K562 (cell line): ENCODE measurements around the gene TEAD4. TPM values are rescaled to one million over a fixed set of nuclear protein-coding genes. Genes with fewer than 3 reads are reported as not detected.

Source experiments
- ATAC-seq: fragments of 200-7000 bp; cut with Tn5 transposase; 3 replicates; pipeline ENCODE4 v1.9.1; 2020; ENCODE audit warnings: moderate library complexity
- BruUV-seq: library from RNA; stranded (reverse); fragments of 400-500 nt; replicated peaks from 2 replicates; lab custom pipeline; 2021; lab: Mats Ljungman, UMichigan
- CTCF ChIA-PET: fragments of 300-600 bp; formaldehyde crosslinking; extraction: SDS; loops from one replicate; lab custom pipeline; 2021; ENCODE audit warnings: low intra/inter-chr PET ratio; lab: Yijun Ruan, JAX
- POLR2A ChIA-PET: fragments of 300-600, 350-650 bp; sonication (Branson Sonifier 250); formaldehyde crosslinking; extraction: SDS; loops from one replicate; lab custom pipeline; 2021; ENCODE audit warnings: antibody characterized with exemption, inconsistent platforms; lab: Yijun Ruan, JAX
- DNase-seq, 4 experiments: peaks; one replicate each; pipeline versions ENCODE4 v3.0.0 to v3.0.0-alpha.2; 2011 to 2018; ENCODE audit warnings: low spot score in 3 of 4, mixed read lengths in 3 of 4; ENCODE audit errors: extremely low read depth in 1 of 4
- FAIRE-seq: peaks from 2 replicates; lab custom pipeline; 2011; peaks lifted over from hg19 to GRCh38; lab: Jason Lieb, UNC
- H2AFZ ChIP-seq: 2 replicates; pipeline ENCODE4 v1.6.0; 2011; ENCODE audit warnings: low read depth, low read length, control low read depth, inconsistent platforms
- H3K27ac ChIP-seq: fragments of 200-600 bp; 3 replicates; pipeline ENCODE4 v1.8.0; 2011; ENCODE audit warnings: low read depth, mild to moderate bottlenecking, control low read depth, inconsistent platforms, low read length, moderate library complexity, mixed read lengths; ENCODE audit errors: extremely low read depth
- H3K27me3 ChIP-seq, 2 experiments: fragments of 300-600 bp in 1 of 2; 2 replicates in 1 of 2; 3 replicates in 1 of 2; pipeline versions ENCODE4 v1.6.0 to v1.8.0; 2011; ENCODE audit warnings: inconsistent platforms in 2 of 2, low read length in 2 of 2, mild to moderate bottlenecking in 1 of 2, mixed read lengths in 1 of 2, moderate library complexity in 1 of 2; ENCODE audit not compliant: control insufficient read depth in 2 of 2, insufficient read depth in 2 of 2
- H3K36me3 ChIP-seq: fragments of 300-600 bp; 3 replicates; pipeline ENCODE4 v1.8.0; 2011; ENCODE audit warnings: mild to moderate bottlenecking, low read length, inconsistent platforms; ENCODE audit not compliant: control insufficient read depth, insufficient read depth
- H3K4me1 ChIP-seq, 2 experiments: fragments of 200-600 bp in 1 of 2; replicated peaks in 1 of 2; 2 replicates in 1 of 2; 3 replicates in 1 of 2; pipeline versions ENCODE4 v1.5.1 to v1.8.0; 2011; ENCODE audit warnings: inconsistent platforms in 2 of 2, low read length in 2 of 2, mild to moderate bottlenecking in 1 of 2, mixed read lengths in 1 of 2, moderate library complexity in 1 of 2; ENCODE audit not compliant: control insufficient read depth in 2 of 2, insufficient read depth in 2 of 2
- H3K4me2 ChIP-seq: 2 replicates; pipeline ENCODE4 v1.6.1; 2011; ENCODE audit warnings: low read length, control low read depth, inconsistent platforms, mixed read lengths; ENCODE audit not compliant: insufficient read depth
- H3K4me3 ChIP-seq: fragments of 200-600 bp; sonication (generic), shearing (Covaris generic); 2 replicates; pipeline ENCODE4 v1.5.1; 2016; ENCODE audit warnings: control low read depth, inconsistent platforms
- H3K79me2 ChIP-seq: fragments of 200-600 bp; 3 replicates; pipeline ENCODE4 v1.8.0; 2011; ENCODE audit warnings: low read length, inconsistent platforms; ENCODE audit not compliant: control insufficient read depth, insufficient read depth
- H3K9ac ChIP-seq, 2 experiments: 2 replicates each; pipeline versions ENCODE4 v1.6.0 to v1.6.1; 2011; ENCODE audit warnings: low read depth in 2 of 2, low read length in 2 of 2, control low read depth in 1 of 2, inconsistent platforms in 1 of 2, mild to moderate bottlenecking in 1 of 2, mixed read lengths in 1 of 2; ENCODE audit not compliant: insufficient read depth in 1 of 2
- H3K9me1 ChIP-seq: one replicate; pipeline ENCODE4 v1.6.0; 2011; ENCODE audit warnings: inconsistent platforms, mild to moderate bottlenecking, low read length, moderate library complexity; ENCODE audit not compliant: control insufficient read depth, insufficient read depth
- H3K9me3 ChIP-seq: replicated peaks from 2 replicates; pipeline ENCODE4 v1.5.1; 2011; ENCODE audit warnings: low read depth, low read length, inconsistent platforms; ENCODE audit not compliant: control insufficient read depth, insufficient read depth
- H4K20me1 ChIP-seq: replicated peaks from 2 replicates; pipeline ENCODE4 v1.6.1; 2011; ENCODE audit warnings: low read length, inconsistent platforms, mixed read lengths; ENCODE audit not compliant: control insufficient read depth, insufficient read depth
- ELF1 ChIP-seq: fragments of 200-800 bp; sonication (Bioruptor generic); IDR thresholded peaks from 2 replicates; pipeline ENCODE4 v1.6.1; 2016; ENCODE audit warnings: missing genetic modification characterization, missing compliant biosample characterization
- ELF2 ChIP-seq: fragments of 250-450 bp; sonication (Bioruptor Pico); IDR thresholded peaks from 2 replicates; pipeline ENCODE4 v1.5.0; 2021; ENCODE audit warnings: mild to moderate bottlenecking
- NFE2L1 ChIP-seq: fragments of 450-650 bp; IDR thresholded peaks from 2 replicates; pipeline ENCODE4 v1.6.1; 2016; ENCODE audit warnings: missing genetic modification characterization, low read depth, mild to moderate bottlenecking, missing compliant biosample characterization, moderate library complexity, borderline replicate concordance
- RREB1 ChIP-seq: fragments of 250-450 bp; sonication (Bioruptor Pico); IDR thresholded peaks from 2 replicates; pipeline ENCODE4 v1.4.0; 2020
- SMAD1 ChIP-seq: fragments of 150-350 bp; IDR thresholded peaks from 2 replicates; pipeline ENCODE4 v1.6.1; 2014; ENCODE audit warnings: low read length, low read depth; ENCODE audit not compliant: partially characterized antibody
- STAT5A ChIP-seq: IDR thresholded peaks from 2 replicates; pipeline ENCODE4 v1.6.1; 2012; ENCODE audit warnings: low read length, inconsistent platforms, borderline replicate concordance
- TFE3 ChIP-seq: fragments of 450-650 bp; formaldehyde crosslinking; IDR thresholded peaks from 2 replicates; pipeline ENCODE4 v1.4.0; 2020; ENCODE audit warnings: mild to moderate bottlenecking, mixed read lengths
- WGBS: fragments of 100-300 bp; shearing (Covaris generic); methylation state at CpG from one replicate; pipeline ENCODE4 v1.1.6; 2016; ENCODE audit warnings: low coverage, mixed read lengths; ENCODE audit not compliant: insufficient coverage; ENCODE audit errors: missing lambda C conversion rate; 5-methylcytosine and 5-hydroxymethylcytosine counted together
- in situ Hi-C: fragments of 300-500 bp; cut with MboI; formaldehyde crosslinking; loops from 4 replicates; pipeline ENCODE4 v1.15.0; 2018; ENCODE audit warnings: inconsistent platforms, mixed read lengths
- intact Hi-C: fragments of 100-400 bp; cut with micrococcal nuclease; formaldehyde crosslinking; loops from 2 replicates; pipeline ENCODE4 v1.14.2; 2022
- polyA plus RNA-seq, 8 experiments: library from polyadenylated mRNA; depleted of rRNA in 4 of 8; stranded (reverse) in 5 of 8; unstranded in 3 of 8; fragments of >200 nt; fragmentation: Nextera tagmentation in 2 of 8; fragmentation: Illumina TruSeq in 1 of 8; extraction: Ambion mirVana in 2 of 8; extraction: Trizol in 1 of 8; gene quantifications; 2 replicates each; pipeline versions ENCODE4 v1.2.1 to v1.2.3, GENCODE V29; 2011 to 2014; ENCODE audit warnings: inconsistent platforms in 1 of 8, missing spikeins in 1 of 8
- total RNA-seq, 7 experiments: library from RNA; depleted of rRNA in 6 of 7; stranded (reverse); fragments of >200 nt in 6 of 7; fragmentation: Illumina TruSeq in 2 of 7; extraction: Trizol in 2 of 7; gene quantifications; 2 replicates each; pipeline versions ENCODE4 v1.2.1 to v1.2.3, GENCODE V29; 2011 to 2021; ENCODE audit warnings: low replicate concordance in 1 of 7
- TF ChIP-seq, protein P1 (sequence below): sonication (generic); formaldehyde crosslinking; IDR thresholded peaks from 2 replicates; pipeline ENCODE4 v1.8.0; 2022; ENCODE audit warnings: missing genetic modification reagents, mild to moderate bottlenecking, borderline replicate concordance
- TF ChIP-seq, protein P2 (sequence below): sonication (generic); formaldehyde crosslinking; IDR thresholded peaks from 2 replicates; pipeline ENCODE4 v1.8.1; 2022; ENCODE audit warnings: missing genetic modification reagents

TEAD4 gene
- total and polyA plus RNA-seq, 9 of the 15 experiments (the other 6 are each of a cell fraction or from before 2014, with no cell fraction given) = 0.82 to 40.0 (median 17.0) TPM

GRCh38 chr12:3044141-3044630, 85.0 kb downstream of the TEAD4 start:
- Histone ChIP-seq H3K27me3 (peaks cover 0 to 2% of the 10 kb centered on the region in 2 experiments; a peak in 2 of 5 replicates), H3K9ac (no peak overlapping the region), H3K36me3 (peaks cover 22% of the 10 kb centered on the region; the same call in 1 of the 3 replicates), H4K20me1 (peaks cover 7% of the 10 kb centered on the region; the same call in 1 of the 2 replicates), H2AFZ (no peak overlapping the region), H3K79me2 (no peaks in the 10 kb centered on the region), H3K9me1 (no peaks in the 10 kb centered on the region), H3K4me3 (no peak overlapping the region), H3K4me2 (no peak overlapping the region), H3K4me1 (peaks cover 0 to 8% of the 10 kb centered on the region in 2 experiments; a peak in 2 of 5 replicates), H3K27ac (no peak overlapping the region), H3K9me3 (no peaks in the 10 kb centered on the region)
- WGBS = 47% methylated on average over 5 of the region's 8 CpGs
- intact Hi-C loops (no loop called here), in situ Hi-C loops (no loop called here)
- DNase-seq (no peak), FAIRE-seq (no peak), ATAC-seq (no peak)
- ChIA-PET CTCF (no interaction called here), POLR2A (no interaction called here)
- no TSS peak for BruUV-seq
- TF ChIP-seq STAT5A (no peak), NFE2L1 (tag) (no peak), TFE3 (no peak), RREB1 (CRISPR knock-in tag) (no peak), ELF1 (tag) (no peak), SMAD1 (no peak), ELF2 (CRISPR knock-in tag) (no peak)
- TF ChIP-seq, protein P1, sequence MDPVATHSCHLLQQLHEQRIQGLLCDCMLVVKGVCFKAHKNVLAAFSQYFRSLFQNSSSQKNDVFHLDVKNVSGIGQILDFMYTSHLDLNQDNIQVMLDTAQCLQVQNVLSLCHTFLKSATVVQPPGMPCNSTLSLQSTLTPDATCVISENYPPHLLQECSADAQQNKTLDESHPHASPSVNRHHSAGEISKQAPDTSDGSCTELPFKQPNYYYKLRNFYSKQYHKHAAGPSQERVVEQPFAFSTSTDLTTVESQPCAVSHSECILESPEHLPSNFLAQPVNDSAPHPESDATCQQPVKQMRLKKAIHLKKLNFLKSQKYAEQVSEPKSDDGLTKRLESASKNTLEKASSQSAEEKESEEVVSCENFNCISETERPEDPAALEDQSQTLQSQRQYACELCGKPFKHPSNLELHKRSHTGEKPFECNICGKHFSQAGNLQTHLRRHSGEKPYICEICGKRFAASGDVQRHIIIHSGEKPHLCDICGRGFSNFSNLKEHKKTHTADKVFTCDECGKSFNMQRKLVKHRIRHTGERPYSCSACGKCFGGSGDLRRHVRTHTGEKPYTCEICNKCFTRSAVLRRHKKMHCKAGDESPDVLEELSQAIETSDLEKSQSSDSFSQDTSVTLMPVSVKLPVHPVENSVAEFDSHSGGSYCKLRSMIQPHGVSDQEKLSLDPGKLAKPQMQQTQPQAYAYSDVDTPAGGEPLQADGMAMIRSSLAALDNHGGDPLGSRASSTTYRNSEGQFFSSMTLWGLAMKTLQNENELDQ (CRISPR knock-in tag) = no peak
- TF ChIP-seq, protein P2, sequence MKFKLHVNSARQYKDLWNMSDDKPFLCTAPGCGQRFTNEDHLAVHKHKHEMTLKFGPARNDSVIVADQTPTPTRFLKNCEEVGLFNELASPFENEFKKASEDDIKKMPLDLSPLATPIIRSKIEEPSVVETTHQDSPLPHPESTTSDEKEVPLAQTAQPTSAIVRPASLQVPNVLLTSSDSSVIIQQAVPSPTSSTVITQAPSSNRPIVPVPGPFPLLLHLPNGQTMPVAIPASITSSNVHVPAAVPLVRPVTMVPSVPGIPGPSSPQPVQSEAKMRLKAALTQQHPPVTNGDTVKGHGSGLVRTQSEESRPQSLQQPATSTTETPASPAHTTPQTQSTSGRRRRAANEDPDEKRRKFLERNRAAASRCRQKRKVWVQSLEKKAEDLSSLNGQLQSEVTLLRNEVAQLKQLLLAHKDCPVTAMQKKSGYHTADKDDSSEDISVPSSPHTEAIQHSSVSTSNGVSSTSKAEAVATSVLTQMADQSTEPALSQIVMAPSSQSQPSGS (CRISPR knock-in tag) = no peak
